ENCODE data around the gene RIPPLY3.

RIPPLY3 gene, protein sequence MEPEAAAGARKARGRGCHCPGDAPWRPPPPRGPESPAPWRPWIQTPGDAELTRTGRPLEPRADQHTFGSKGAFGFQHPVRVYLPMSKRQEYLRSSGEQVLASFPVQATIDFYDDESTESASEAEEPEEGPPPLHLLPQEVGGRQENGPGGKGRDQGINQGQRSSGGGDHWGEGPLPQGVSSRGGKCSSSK

GRCh38 chr21:37006486-37007291 lies at the start of gene RIPPLY3:
Gene RIPPLY3, plus strand, starts transcription at chr21:37006702. Its CDS starts 71 bp downstream, at chr21:37006773.
- Histone ChIP-seq H2AFZ (peak within 1 kb of the TSS; percentile 69), H3K27ac (no peak within 1 kb of the TSS), H3K36me3 (ENCODE audit: control insufficient read depth, insufficient read depth, low read length) (no peaks in the 10 kb centered on the region), H3K79me2 (no peaks in the 10 kb centered on the region), H3K4me1 (no peaks in the 10 kb centered on the region), H3K9ac (no peak within 1 kb of the TSS), H3K27me3 (ENCODE audit: control insufficient read depth, insufficient read depth, low read length) (no peaks in the 10 kb centered on the region), H3K4me3 (ENCODE audit: low read depth, low read length) (peak within 1 kb of the TSS; percentile 45), H3K4me2 (ENCODE audit: low read length) (peak within 1 kb of the TSS; percentile 69), H3K9me3 (ENCODE audit: control insufficient read depth, low read length) (no peaks in the 10 kb centered on the region)
- TF ChIP-seq, protein P1, sequence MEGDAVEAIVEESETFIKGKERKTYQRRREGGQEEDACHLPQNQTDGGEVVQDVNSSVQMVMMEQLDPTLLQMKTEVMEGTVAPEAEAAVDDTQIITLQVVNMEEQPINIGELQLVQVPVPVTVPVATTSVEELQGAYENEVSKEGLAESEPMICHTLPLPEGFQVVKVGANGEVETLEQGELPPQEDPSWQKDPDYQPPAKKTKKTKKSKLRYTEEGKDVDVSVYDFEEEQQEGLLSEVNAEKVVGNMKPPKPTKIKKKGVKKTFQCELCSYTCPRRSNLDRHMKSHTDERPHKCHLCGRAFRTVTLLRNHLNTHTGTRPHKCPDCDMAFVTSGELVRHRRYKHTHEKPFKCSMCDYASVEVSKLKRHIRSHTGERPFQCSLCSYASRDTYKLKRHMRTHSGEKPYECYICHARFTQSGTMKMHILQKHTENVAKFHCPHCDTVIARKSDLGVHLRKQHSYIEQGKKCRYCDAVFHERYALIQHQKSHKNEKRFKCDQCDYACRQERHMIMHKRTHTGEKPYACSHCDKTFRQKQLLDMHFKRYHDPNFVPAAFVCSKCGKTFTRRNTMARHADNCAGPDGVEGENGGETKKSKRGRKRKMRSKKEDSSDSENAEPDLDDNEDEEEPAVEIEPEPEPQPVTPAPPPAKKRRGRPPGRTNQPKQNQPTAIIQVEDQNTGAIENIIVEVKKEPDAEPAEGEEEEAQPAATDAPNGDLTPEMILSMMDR (IDR thresholded peaks at IDR 0.05): no peak

- H2AFZ ChIP-seq: no peak overlapping the region
- TF ChIP-seq, protein P1 (IDR thresholded peaks at IDR 0.05): no peak
- H3K9ac ChIP-seq: no peak overlapping the region
- no peaks in the 10 kb centered on the region for H3K79me2 ChIP-seq
- no peaks in the 10 kb centered on the region for H3K36me3 ChIP-seq (ENCODE audit: control insufficient read depth, insufficient read depth, low read length)
- H3K4me3 ChIP-seq (ENCODE audit: low read depth, low read length): no peak overlapping the region
- no peaks in the 10 kb centered on the region for H3K9me3 ChIP-seq (ENCODE audit: control insufficient read depth, low read length)
- H3K27me3 ChIP-seq (ENCODE audit: control insufficient read depth, insufficient read depth, low read length): no peaks in the 10 kb centered on the region
- H3K4me1 ChIP-seq: no peaks in the 10 kb centered on the region
- no peak overlapping the region for H3K27ac ChIP-seq
- H3K4me2 ChIP-seq (ENCODE audit: low read length): no peak overlapping the region
These were observed 47.3 kb upstream of the RIPPLY3 start for GRCh38 chr21:36959020-36959835.

DNA sequence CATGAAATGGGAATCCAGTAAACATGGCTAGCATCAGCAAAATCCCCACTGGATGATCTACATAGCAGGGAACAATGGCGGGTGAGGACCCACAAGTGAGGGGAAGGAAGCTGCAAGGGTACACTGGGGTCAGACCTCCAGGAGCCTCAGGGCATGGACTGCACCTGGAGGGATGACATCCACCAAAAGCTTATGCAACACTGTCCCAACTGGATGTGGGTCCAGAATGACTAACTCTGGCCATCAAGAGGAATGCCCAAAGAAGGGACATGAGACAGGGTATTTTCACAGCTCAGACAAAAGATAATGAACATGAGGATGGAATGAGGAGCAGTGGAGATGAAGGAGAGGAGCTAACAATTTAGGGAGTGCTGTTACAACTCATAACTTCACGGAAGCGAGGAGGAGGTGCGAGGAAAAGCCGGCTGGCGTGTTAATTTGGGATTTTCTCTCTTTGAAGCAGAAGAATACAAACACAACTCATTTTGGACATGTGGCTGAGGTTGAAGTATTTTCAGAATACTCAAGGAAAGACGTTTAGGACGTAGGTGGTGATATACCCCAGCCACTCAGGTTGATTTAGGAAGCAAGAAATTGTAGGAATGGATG lies 45.7 kb upstream of the RIPPLY3 start:
- H3K79me2 ChIP-seq: no peaks in the 10 kb centered on the region
- no peaks in the 10 kb centered on the region for H3K27me3 ChIP-seq (ENCODE audit: control insufficient read depth, insufficient read depth, low read length)
- no peak overlapping the region for H2AFZ ChIP-seq
- no peak overlapping the region for H3K4me2 ChIP-seq (ENCODE audit: low read length)
- no peak overlapping the region for H3K27ac ChIP-seq
- H3K9me3 ChIP-seq (ENCODE audit: control insufficient read depth, low read length): no peaks in the 10 kb centered on the region
- H3K36me3 ChIP-seq (ENCODE audit: control insufficient read depth, insufficient read depth, low read length): no peaks in the 10 kb centered on the region
- TF ChIP-seq, protein P1 (IDR thresholded peaks at IDR 0.05): no peak
- H3K4me3 ChIP-seq (ENCODE audit: low read depth, low read length): no peak overlapping the region
- H3K9ac ChIP-seq: no peak overlapping the region
- H3K4me1 ChIP-seq: no peaks in the 10 kb centered on the region

DNA sequence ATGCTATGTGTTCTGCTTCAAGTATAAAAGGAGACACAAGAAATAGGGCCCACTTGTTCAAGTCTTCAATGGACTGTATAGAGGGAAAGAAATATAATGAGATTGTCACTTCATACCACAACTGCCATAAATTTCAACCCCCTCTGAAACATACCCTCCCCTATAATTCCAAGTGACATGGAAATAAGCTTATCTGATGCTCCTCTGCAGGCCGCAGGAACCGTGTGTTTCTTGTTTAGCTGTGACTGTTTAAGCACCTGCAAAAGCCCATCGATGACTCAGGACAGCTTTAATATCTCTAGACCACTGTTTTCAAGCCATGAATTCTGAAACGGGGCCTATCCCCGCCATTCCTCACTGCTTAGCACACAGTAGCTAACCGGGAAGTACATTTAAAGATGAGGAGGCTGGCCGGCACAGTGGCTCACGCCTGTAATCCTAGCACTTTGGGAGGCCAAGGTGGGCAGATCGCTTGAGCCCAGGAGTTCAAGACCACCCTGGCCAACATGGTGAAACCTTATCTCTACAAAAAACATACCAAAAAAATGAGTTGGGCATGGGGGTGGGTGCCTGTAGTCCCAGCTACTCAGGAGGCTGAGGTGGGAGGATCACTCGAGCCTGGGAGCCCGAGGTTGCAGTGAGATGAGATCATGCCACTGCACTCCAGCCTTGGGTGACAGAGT lies 44.3 kb upstream of the RIPPLY3 start:
- TF ChIP-seq, protein P1 (IDR thresholded peaks at IDR 0.05): no peak
- H3K27me3 ChIP-seq (ENCODE audit: control insufficient read depth, insufficient read depth, low read length): no peaks in the 10 kb centered on the region
- H3K79me2 ChIP-seq: no peaks in the 10 kb centered on the region
- no peaks in the 10 kb centered on the region for H3K9me3 ChIP-seq (ENCODE audit: control insufficient read depth, low read length)
- H3K9ac ChIP-seq: no peak overlapping the region
- no peaks in the 10 kb centered on the region for H3K36me3 ChIP-seq (ENCODE audit: control insufficient read depth, insufficient read depth, low read length)
- H3K4me3 ChIP-seq (ENCODE audit: low read depth, low read length): no peak overlapping the region
- H3K4me2 ChIP-seq (ENCODE audit: low read length): no peak overlapping the region
- H3K4me1 ChIP-seq: no peaks in the 10 kb centered on the region
- H2AFZ ChIP-seq: no peak overlapping the region
- no peak overlapping the region for H3K27ac ChIP-seq
